Measurements from ENCODE around the gene DOC2A.
"Not testable (repeated sequence)": the region's sequence is repeated elsewhere in the genome, so short reads cannot be mapped to it uniquely, and the experiment has no call there.

Gene DOC2A

GRCh38 chr16:29973384-29974246 lies 37.2 kb downstream of the DOC2A start, which contains the start of gene TAOK2:
TSS of gene TAOK2 (plus strand) at chr16:29973868. CDS start at chr16:29977773, 3,905 bp downstream.
- DNase-seq (ENCODE audit: low read depth, low spot score) = peak; percentile 99

DNA sequence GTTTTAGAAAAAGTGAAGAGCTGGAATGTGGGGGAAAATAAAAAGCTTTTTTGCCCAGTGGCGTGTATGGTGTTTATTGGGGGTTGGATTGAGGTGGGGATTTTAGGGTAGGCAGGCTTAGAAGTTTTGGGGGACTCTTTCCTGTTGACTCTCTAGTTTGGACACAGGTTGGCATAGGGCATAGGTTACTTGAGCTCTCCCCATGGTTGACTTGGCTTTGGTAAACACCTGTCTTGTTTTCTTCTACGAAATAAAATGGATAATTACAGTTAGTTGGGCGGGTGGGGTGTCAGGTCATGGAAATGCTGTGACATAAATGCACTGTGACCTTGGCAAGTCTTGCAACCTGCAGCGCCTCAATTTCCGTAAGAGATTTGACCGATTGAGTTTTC lies 37.8 kb downstream of the DOC2A start:
- no peak for DNase-seq (ENCODE audit: low read depth, low spot score)

DNA sequence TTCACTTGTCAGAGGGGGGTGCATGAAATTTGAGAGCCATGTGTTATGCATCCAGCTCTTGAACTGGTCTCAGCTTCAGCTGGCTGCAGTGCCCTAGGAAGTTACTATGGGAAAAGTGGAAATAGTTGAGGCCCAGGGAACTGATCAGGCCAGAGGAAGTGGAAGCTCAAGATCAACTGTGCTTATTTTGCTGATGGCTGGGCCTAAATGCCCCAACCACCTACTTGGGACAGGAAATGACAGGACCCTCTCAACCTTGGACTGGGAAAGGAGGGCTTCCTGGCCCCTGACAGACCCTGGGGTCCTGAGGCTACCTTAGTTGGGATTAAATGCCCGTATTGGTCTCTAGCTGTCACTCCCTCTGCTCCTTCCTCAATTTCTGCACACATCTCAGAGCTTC lies 38.3 kb downstream of the DOC2A start:
- no peak for DNase-seq (ENCODE audit: low read depth, low spot score)

- no peak for DNase-seq (ENCODE audit: low read depth, low spot score)
These were observed 39.5 kb downstream of the DOC2A start for GRCh38 chr16:29971304-29971703.

GRCh38 chr16:29968205-29968604 lies 42.6 kb downstream of the DOC2A start:
- DNase-seq (ENCODE audit: low read depth, low spot score) = no peak

DNA sequence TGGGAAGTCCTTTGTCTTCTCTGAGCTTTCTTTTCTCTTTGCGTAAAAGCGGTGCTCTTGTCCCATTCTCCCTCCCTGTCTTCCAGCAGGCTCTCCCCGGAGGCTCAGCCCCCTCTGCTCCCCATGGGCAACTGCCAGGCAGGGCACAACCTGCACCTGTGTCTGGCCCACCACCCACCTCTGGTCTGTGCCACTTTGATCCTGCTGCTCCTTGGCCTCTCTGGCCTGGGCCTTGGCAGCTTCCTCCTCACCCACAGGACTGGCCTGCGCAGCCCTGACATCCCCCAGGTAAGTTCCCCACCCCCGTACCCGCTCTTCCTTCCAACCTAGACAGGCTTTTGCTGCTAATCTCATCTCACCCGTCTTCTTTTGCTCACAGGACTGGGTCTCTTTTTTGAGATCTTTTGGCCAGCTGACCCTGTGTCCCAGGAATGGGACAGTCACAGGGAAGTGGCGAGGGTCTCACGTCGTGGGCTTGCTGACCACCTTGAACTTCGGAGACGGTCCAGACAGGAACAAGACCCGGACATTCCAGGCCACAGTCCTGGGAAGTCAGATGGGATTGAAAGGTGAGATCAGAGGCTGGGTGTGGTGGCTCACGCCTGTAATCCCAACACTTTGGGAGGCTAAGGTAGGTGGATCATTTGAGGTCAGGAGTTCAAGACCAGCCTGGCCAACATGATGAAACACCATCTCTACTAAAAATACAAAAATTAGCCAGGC lies 47.6 kb downstream of the DOC2A start:
- DNase-seq (ENCODE audit: low read depth, low spot score) = no peak

GRCh38 chr16:29962344-29962994 lies 48.4 kb downstream of the DOC2A start:
- no peak for DNase-seq (ENCODE audit: low read depth, low spot score)

GRCh38 chr16:29961479-29962343 lies 49.1 kb downstream of the DOC2A start, which contains the start of gene TMEM219:
TSS of gene TMEM219 (plus strand) at chr16:29962079. CDS start at chr16:29963144, 1,065 bp downstream.
- DNase-seq (ENCODE audit: low read depth, low spot score) = peak; percentile 47

- no peak for DNase-seq (ENCODE audit: low read depth, low spot score)
These were observed 49.7 kb downstream of the DOC2A start for GRCh38 chr16:29961127-29961478.

DNA sequence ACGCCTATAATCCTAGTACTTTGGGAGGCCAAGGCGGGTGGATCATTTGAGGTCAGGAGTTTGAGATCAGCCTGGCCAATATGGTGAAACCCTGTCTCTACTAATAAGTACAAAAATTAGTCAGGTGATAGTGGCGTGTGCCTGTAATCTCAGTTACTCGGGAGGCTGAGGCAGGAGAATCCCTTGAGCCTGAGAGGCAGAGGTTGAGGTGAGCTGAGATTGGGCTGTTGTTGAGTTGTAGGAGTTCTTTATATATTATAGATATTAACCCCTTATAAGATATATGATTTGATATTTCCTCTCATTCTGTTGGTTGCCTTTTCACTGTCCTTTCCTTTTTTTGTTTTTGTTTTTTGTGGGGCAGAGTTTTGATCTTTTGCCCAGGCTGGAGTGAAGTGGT lies 51.0 kb downstream of the DOC2A start:
- DNase-seq (ENCODE audit: low read depth, low spot score) = not testable (repeated sequence)

DNA sequence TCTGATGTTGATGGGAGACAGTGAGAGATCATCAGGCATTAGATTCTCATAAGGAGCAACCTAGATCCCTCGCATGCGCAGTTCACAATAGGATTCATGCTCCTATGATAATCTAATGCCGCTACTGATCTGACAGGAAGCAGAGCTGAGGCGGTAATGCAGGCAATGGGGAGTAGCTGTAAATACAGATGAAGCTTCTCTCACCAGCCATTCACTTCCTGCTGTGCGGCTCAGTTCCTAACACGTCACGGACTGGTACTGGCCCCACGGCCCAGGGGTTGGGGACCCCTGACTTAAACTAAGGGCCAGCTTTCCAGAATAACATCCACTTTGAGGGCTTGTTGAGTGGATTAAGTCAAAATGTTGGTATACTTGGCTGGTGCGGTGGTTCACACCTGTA lies 51.5 kb downstream of the DOC2A start:
- no peak for DNase-seq (ENCODE audit: low read depth, low spot score)

GRCh38 chr16:29958756-29959155 lies 52.1 kb downstream of the DOC2A start:
- no peak for DNase-seq (ENCODE audit: low read depth, low spot score)

Measured in brain pericyte (primary cell).